Spleen (tissue), 11 donors: ENCODE data around the gene SYNDIG1. TPM values are rescaled to one million over a fixed set of nuclear protein-coding genes. Genes with fewer than 3 reads are reported as not detected.
A peak's percentile ranks its signal among the peaks of the same experiment; 100 is the strongest.

Experiments used
- DNase-seq: peaks from one replicate; pipeline ENCODE4 v3.0.0-alpha.2; 2020
- H3K27ac ChIP-seq, 8 donors: fragments of 200-600 bp; sonication (generic) in 7 of 8; 1 replicate in 4 of 8; 2 replicates in 4 of 8; pipeline versions ENCODE4 v1.5.0 to v1.8.0; 2016 to 2021; ENCODE audit warnings: inconsistent platforms in 4 of 8, mild to moderate bottlenecking in 4 of 8, moderate library complexity in 1 of 8
- H3K27me3 ChIP-seq, 7 donors: fragments of 200-600 bp; sonication (generic) in 6 of 7; replicated peaks in 1 of 7; 1 replicate in 4 of 7; 2 replicates in 3 of 7; pipeline versions ENCODE4 v1.5.0 to v1.8.0; 2016 to 2021; ENCODE audit warnings: inconsistent platforms in 3 of 7, mild to moderate bottlenecking in 1 of 7
- H3K36me3 ChIP-seq, 6 donors: fragments of 200-600 bp; sonication (generic) in 5 of 6; 1 replicate in 4 of 6; 2 replicates in 2 of 6; pipeline versions ENCODE4 v1.5.0 to v1.8.0; 2016 to 2021; ENCODE audit warnings: inconsistent platforms in 2 of 6
- H3K4me1 ChIP-seq, 6 donors: fragments of 200-600 bp; sonication (generic) in 5 of 6; 1 replicate in 3 of 6; 2 replicates in 3 of 6; pipeline versions ENCODE4 v1.5.0 to v1.8.0; 2016 to 2021; ENCODE audit warnings: inconsistent platforms in 3 of 6
- H3K4me3 ChIP-seq, 8 donors: fragments of 200-600 bp; sonication (generic) in 7 of 8; 1 replicate in 4 of 8; 2 replicates in 4 of 8; pipeline versions ENCODE4 v1.5.0 to v1.8.0; 2016 to 2021; ENCODE audit warnings: inconsistent platforms in 4 of 8, mild to moderate bottlenecking in 4 of 8, moderate library complexity in 2 of 8
- H3K9me3 ChIP-seq, 8 donors: fragments of 200-600 bp; sonication (generic) in 7 of 8; 1 replicate in 4 of 8; 2 replicates in 4 of 8; pipeline versions ENCODE4 v1.5.0 to v1.8.0; 2016 to 2021; ENCODE audit warnings: inconsistent platforms in 4 of 8
- CTCF ChIP-seq, 11 experiments: fragments of 200-600 bp in 7 of 11; fragments of 450-650 bp in 4 of 11; sonication (generic) in 4 of 11; IDR thresholded peaks in 8 of 11; conservative IDR thresholded peaks in 3 of 11; 1 replicate in 7 of 11; 2 replicates in 4 of 11; pipeline versions ENCODE4 v1.4.0 to v1.8.0; 2016 to 2021; ENCODE audit warnings: antibody characterized with exemption in 11 of 11, inconsistent platforms in 4 of 11, mild to moderate bottlenecking in 1 of 11
- POLR2A ChIP-seq, 3 donors: fragments of 450-650 bp; IDR thresholded peaks; one replicate each; pipeline ENCODE4 v1.5.1; 2017; ENCODE audit warnings: antibody characterized with exemption in 3 of 3, mild to moderate bottlenecking in 1 of 3
- POLR2AphosphoS5 ChIP-seq, 3 donors: sonication (generic); formaldehyde crosslinking; IDR thresholded peaks; one replicate each; pipeline ENCODE4 v1.5.1; 2017; ENCODE audit warnings: antibody characterized with exemption in 3 of 3
- WGBS, 5 donors: extraction: QIAGEN DNeasy Blood & Tissue Kit in 3 of 5; methylation state at CpG; one replicate each; pipeline versions ENCODE4 v1.1.5 to v1.1.7; 2013 to 2018; 5-methylcytosine and 5-hydroxymethylcytosine counted together
- intact Hi-C: fragments of 100-400 bp; cut with DNase I; formaldehyde crosslinking; loops from one replicate; pipeline ENCODE4 v1.15.0; 2023; ENCODE audit warnings: low total_unique reads
- polyA plus RNA-seq, 3 donors: library from polyadenylated mRNA; stranded (reverse); fragments of 200-250 nt; gene quantifications; one replicate each; pipeline ENCODE4 v1.2.1, GENCODE V29; 2013
- total RNA-seq, 7 donors: library from RNA; depleted of rRNA in 3 of 7; stranded (reverse); fragments of >200 nt in 3 of 7; fragmentation: NEBNext Ultra II Directional in 4 of 7; extraction: Animal tissue kit (Norgen Biotek cat#: 25700) in 4 of 7; gene quantifications; one replicate each; pipeline versions ENCODE4 v1.1.0 to v1.2.1, GENCODE V29; 2016 to 2021
- donor health status: healthy with polysubstance abuse.
- donor health status: DM: no; HTN: no; CAD: no; lungs with moderate emphysema.
- donor health status: DM: no; HTN: no; CAD: no.
- donor health status: Bipolar disorder and iron deficiency.
- donor health status: healthy.
- donor health status: DM: no; HTN: no; CAD: no.
- donor health status: DM: yes; HTN: yes; CAD: no.

The SYNDIG1 gene
- total and polyA plus RNA-seq, 10 donors, result 0.70 to 3.5 (median 1.3) TPM

- TF ChIP-seq POLR2A (IDR thresholded peaks at IDR 0.05), result no peak
- TF ChIP-seq POLR2AphosphoS5 (IDR thresholded peaks at IDR 0.05), result no peak
- no peak for TF ChIP-seq CTCF (IDR thresholded peaks at IDR 0.05 in 8 of 11, conservative IDR thresholded peaks at IDR 0.05 in 3 of 11)
- Histone ChIP-seq H3K27me3 (no peaks in the 10 kb centered on the region), H3K36me3 (no peaks in the 10 kb centered on the region), H3K27ac (no peak overlapping the region), H3K4me3 (no peak overlapping the region), H3K9me3 (no peaks in the 10 kb centered on the region), H3K4me1 (no peaks in the 10 kb centered on the region)
- intact Hi-C loops, result no loop called here
- 83 to 94% (median 90%) methylated on average over 7 of the region's 7 CpGs for WGBS, 5 donors
- peak; percentile 32 for DNase-seq
Measured at GRCh38 chr20:24487648-24488047, 18.2 kb downstream of the SYNDIG1 start.

GRCh38 chr20:24488064-24488799, 18.8 kb downstream of the SYNDIG1 start:
- no peak overlapping the region for H3K4me3 ChIP-seq
- 73 to 83% (median 75%) methylated on average over 10 to 11 of the region's 11 CpGs for WGBS, 5 donors
- H3K9me3 ChIP-seq, result no peaks in the 10 kb centered on the region
- TF ChIP-seq CTCF (IDR thresholded peaks at IDR 0.05 in 8 of 11, conservative IDR thresholded peaks at IDR 0.05 in 3 of 11), result no peak
- TF ChIP-seq POLR2A (IDR thresholded peaks at IDR 0.05), result no peak
- TF ChIP-seq POLR2AphosphoS5 (IDR thresholded peaks at IDR 0.05), result no peak
- no peaks in the 10 kb centered on the region for H3K36me3 ChIP-seq
- intact Hi-C loops, result no loop called here
- H3K4me1 ChIP-seq, result no peaks in the 10 kb centered on the region
- peak; percentile 16 for DNase-seq
- H3K27ac ChIP-seq, result no peak overlapping the region
- no peaks in the 10 kb centered on the region for H3K27me3 ChIP-seq

- WGBS, 5 donors, result 91 to 96% (median 93%) methylated on average over 6 of the region's 6 CpGs
- Histone ChIP-seq H3K27me3 (no peaks in the 10 kb centered on the region), H3K4me1 (no peaks in the 10 kb centered on the region), H3K4me3 (no peak overlapping the region), H3K9me3 (no peaks in the 10 kb centered on the region), H3K27ac (no peak overlapping the region), H3K36me3 (no peaks in the 10 kb centered on the region)
- peak; percentile 39 for DNase-seq
- TF ChIP-seq POLR2AphosphoS5 (IDR thresholded peaks at IDR 0.05), result no peak
- TF ChIP-seq CTCF (IDR thresholded peaks at IDR 0.05 in 8 of 11, conservative IDR thresholded peaks at IDR 0.05 in 3 of 11), result no peak
- TF ChIP-seq POLR2A (IDR thresholded peaks at IDR 0.05), result no peak
- intact Hi-C loops, result no loop called here
Measured at GRCh38 chr20:24488800-24489175, 19.4 kb downstream of the SYNDIG1 start.

GRCh38 chr20:24489193-24489592, 19.8 kb downstream of the SYNDIG1 start:
- Histone ChIP-seq H3K4me1 (no peaks in the 10 kb centered on the region), H3K36me3 (no peaks in the 10 kb centered on the region), H3K4me3 (no peak overlapping the region), H3K27me3 (no peaks in the 10 kb centered on the region), H3K9me3 (no peaks in the 10 kb centered on the region), H3K27ac (no peak overlapping the region)
- TF ChIP-seq CTCF (IDR thresholded peaks at IDR 0.05 in 8 of 11, conservative IDR thresholded peaks at IDR 0.05 in 3 of 11) (no peak), POLR2A (IDR thresholded peaks at IDR 0.05) (no peak), POLR2AphosphoS5 (IDR thresholded peaks at IDR 0.05) (no peak)
- intact Hi-C loops, result no loop called here
- no peak for DNase-seq
- 80 to 92% (median 91%) methylated on average over 5 of the region's 5 CpGs for WGBS, 5 donors
